NB4 (cell line): ENCODE data around the gene PDGFD.

ENCODE experiments used
- DNase-seq: peaks from one replicate; pipeline ENCODE4 v3.0.0; 2010; ENCODE audit warnings: low read depth
- H3K4me3 ChIP-seq: one replicate; pipeline ENCODE4 v1.5.1; 2011; ENCODE audit warnings: mild to moderate bottlenecking, low read depth, low read length, moderate library complexity
- MYC ChIP-seq: IDR thresholded peaks from 2 replicates; pipeline ENCODE4 v1.6.1; 2011; ENCODE audit warnings: low read depth, low read length
- POLR2A ChIP-seq: IDR thresholded peaks from 2 replicates; pipeline ENCODE4 v1.6.1; 2011; ENCODE audit warnings: mild to moderate bottlenecking; ENCODE audit not compliant: insufficient read length; ENCODE audit errors: extremely low read depth
- TF ChIP-seq, protein P1 (sequence below): IDR thresholded peaks from one replicate; pipeline ENCODE4 v1.5.1; 2012; ENCODE audit warnings: low read depth, low read length
- TF ChIP-seq, protein P2 (sequence below): IDR thresholded peaks from 2 replicates; pipeline ENCODE4 v1.6.1; 2011; ENCODE audit warnings: low read depth, low read length

PDGFD gene

DNA sequence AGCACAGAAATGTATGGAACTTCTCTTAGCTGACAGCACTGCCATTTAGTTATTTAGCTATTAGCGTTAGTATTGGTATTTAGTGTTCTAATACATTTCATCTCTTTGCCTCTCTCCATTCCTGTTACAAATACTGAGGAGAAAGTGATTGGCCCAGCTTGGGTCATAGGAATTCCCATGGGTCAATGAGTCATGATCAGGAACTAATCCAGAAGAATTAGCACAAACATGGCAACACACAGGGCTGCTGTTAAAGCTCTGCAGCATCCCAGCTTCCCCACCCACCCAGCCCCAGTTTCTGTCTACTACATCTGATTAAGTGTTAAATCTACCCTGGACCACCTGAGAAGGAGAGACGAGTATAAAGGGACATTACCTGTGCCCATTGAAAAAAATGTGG lies 36.1 kb downstream of the PDGFD start:
- TF ChIP-seq, protein P1, sequence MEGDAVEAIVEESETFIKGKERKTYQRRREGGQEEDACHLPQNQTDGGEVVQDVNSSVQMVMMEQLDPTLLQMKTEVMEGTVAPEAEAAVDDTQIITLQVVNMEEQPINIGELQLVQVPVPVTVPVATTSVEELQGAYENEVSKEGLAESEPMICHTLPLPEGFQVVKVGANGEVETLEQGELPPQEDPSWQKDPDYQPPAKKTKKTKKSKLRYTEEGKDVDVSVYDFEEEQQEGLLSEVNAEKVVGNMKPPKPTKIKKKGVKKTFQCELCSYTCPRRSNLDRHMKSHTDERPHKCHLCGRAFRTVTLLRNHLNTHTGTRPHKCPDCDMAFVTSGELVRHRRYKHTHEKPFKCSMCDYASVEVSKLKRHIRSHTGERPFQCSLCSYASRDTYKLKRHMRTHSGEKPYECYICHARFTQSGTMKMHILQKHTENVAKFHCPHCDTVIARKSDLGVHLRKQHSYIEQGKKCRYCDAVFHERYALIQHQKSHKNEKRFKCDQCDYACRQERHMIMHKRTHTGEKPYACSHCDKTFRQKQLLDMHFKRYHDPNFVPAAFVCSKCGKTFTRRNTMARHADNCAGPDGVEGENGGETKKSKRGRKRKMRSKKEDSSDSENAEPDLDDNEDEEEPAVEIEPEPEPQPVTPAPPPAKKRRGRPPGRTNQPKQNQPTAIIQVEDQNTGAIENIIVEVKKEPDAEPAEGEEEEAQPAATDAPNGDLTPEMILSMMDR, result no peak
- TF ChIP-seq, protein P2, sequence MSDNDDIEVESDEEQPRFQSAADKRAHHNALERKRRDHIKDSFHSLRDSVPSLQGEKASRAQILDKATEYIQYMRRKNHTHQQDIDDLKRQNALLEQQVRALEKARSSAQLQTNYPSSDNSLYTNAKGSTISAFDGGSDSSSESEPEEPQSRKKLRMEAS, result no peak
- TF ChIP-seq MYC (no peak), POLR2A (no peak)
- no peak overlapping the region for H3K4me3 ChIP-seq
- DNase-seq, result no peak

DNA sequence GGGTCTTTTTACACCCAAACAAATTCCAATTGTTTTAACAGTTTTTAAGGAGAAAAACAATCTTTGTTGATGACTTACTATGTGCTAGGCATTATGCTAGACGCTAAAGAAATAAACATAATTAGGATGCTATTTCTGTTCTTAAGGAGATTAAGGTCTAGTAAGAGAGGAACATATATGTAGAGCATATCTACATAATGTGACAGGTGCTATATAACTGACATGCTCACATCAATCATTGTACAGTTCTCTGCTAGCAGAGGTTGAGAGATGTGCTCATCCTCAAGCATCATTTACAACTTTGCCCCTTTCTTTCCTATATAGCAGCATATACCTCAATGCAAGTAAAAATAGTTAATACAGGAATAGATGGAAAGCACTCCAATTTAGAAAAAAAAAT lies 37.5 kb downstream of the PDGFD start:
- H3K4me3 ChIP-seq, result no peak overlapping the region
- no peak for DNase-seq
- TF ChIP-seq MYC (no peak), POLR2A (no peak)
- TF ChIP-seq, protein P2, result no peak
- TF ChIP-seq, protein P1, result no peak

DNA sequence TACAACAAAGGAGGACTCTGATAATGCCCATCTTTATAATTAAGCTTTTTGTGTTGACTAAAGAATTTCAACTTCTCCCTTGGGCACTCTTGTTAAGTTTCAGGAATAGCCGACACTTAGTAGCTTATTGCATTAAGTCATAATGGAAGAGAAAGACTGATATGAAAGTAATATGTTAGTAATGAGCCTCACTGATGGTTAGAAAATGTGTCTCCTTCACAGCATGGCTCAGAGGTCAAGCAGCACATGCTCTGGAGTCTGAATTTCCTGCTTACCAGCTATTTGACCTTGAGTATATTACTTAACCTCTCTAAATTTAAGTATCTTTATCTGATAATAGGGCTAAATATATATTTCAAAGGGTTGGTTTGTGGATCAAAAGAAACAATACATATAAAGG lies 39.0 kb downstream of the PDGFD start:
- H3K4me3 ChIP-seq, result no peak overlapping the region
- no peak for DNase-seq
- TF ChIP-seq, protein P1, result no peak
- TF ChIP-seq POLR2A (no peak), MYC (no peak)
- TF ChIP-seq, protein P2, result no peak

DNA sequence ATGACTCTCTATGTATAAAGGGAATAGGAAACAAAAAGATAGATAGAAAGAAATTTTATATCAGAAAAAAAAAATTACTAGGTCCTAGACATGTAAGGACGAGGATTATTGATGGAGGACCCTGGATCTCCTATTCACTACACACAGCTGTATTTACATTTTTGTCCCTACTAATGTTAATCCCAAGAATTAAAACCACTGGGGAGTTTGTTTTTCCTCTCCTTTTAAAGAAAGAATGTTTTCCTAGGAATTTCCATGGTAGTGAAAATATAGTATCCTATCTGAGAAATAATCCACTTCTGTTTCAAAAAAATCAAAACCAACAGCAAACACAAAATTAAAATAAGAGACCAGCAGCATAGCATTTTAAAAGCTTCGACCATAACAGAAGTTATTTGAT lies 41.1 kb downstream of the PDGFD start:
- no peak for DNase-seq
- no peak overlapping the region for H3K4me3 ChIP-seq
- TF ChIP-seq MYC, result no peak
- TF ChIP-seq, protein P2, result no peak
- no peak for TF ChIP-seq POLR2A
- TF ChIP-seq, protein P1, result no peak

DNA sequence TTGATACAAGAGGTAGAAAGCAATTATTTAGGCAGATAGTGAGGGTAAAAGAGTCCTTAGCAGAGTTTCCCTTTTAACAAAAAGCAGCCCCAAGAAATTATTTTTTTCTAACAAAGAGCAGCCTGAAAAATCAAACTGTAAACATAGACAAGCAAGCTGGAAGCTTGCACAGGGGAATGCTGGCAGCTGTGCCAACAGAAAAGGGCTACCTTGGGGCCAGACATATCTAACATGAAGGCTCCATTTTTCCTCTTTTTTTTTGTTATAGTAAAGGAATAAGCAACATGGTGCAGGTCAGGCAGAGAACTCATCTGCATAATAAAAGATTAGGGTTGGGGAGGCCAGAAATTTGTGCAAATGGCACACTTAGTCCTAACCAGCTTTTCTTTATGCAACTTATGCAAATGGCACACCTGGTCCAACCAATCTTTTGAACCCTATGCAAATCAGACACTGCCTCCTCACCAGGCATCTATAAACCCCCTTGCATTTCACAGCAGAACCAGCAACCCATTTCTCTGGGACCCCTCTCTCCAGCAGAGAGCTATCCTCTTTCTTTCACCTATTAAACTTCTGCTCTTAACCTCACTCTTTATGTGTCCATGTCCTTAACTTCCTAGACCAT lies 41.8 kb downstream of the PDGFD start:
- TF ChIP-seq, protein P2, result no peak
- TF ChIP-seq MYC (no peak), POLR2A (no peak)
- TF ChIP-seq, protein P1, result no peak
- no peak overlapping the region for H3K4me3 ChIP-seq
- no peak for DNase-seq

DNA sequence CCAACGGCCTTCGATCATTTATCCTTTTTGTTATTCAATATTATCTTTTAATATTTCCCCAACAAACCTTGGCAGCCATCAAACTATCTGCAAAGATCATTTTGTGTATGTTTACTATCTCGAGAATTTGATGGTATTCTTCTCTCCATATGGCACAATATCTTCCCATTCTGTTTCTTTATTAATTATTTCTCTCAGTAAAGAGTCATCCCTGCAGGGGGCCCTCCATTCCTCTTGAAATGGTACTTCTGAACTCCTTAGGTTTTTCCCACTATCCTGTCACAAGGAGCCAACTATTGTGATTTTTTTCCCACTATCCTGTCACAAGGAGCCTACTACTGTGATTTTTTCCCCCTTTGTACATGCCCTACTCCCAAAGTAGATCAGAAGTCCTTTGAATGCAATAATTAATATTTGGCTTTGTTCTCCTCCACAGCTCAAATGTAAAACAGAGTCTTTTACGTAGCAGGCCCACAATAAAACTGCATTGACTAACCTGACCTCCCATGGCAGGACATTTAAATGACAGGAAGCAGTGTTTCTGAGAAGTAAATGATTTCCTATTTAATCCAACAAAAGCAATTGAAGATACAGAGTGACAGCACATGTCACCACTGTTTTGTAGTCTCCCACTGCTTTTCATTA lies 43.3 kb downstream of the PDGFD start:
- DNase-seq, result no peak
- H3K4me3 ChIP-seq, result no peak overlapping the region
- TF ChIP-seq MYC (no peak), POLR2A (no peak)
- TF ChIP-seq, protein P1, result no peak
- TF ChIP-seq, protein P2, result no peak
